Heart right ventricle (tissue), 16 donors: Measurements from ENCODE around the gene SLC26A6. TPM values are rescaled to one million over a fixed set of nuclear protein-coding genes. Genes with fewer than 3 reads are reported as not detected.
A peak's percentile ranks its signal among the peaks of the same experiment; 100 is the strongest.

Experiments
- ATAC-seq, 8 donors: fragments of 200-7000 bp; cut with Tn5 transposase; one replicate each; pipeline ENCODE4 v1.9.1; 2020; ENCODE audit warnings: mild to moderate bottlenecking in 8 of 8, moderate library complexity in 8 of 8, moderate number of reproducible peaks in 1 of 8
- DNase-seq, 2 donors: peaks; one replicate each; pipeline ENCODE4 v3.0.0-alpha.2; 2020
- H3K27ac ChIP-seq, 10 donors: fragments of 200-600 bp; sonication (generic) in 2 of 10; one replicate each; pipeline versions ENCODE4 v1.5.0 to v1.8.0; 2020 to 2022; ENCODE audit warnings: mild to moderate bottlenecking in 3 of 10
- H3K27me3 ChIP-seq, 7 donors: fragments of 200-600 bp; one replicate each; pipeline ENCODE4 v1.8.0; 2021 to 2022; ENCODE audit warnings: mild to moderate bottlenecking in 2 of 7
- H3K36me3 ChIP-seq, 9 donors: fragments of 200-600 bp; sonication (generic) in 1 of 9; one replicate each; pipeline versions ENCODE4 v1.5.0 to v1.8.0; 2020 to 2022; ENCODE audit warnings: mild to moderate bottlenecking in 2 of 9
- H3K4me1 ChIP-seq, 9 donors: fragments of 200-600 bp; sonication (generic) in 1 of 9; one replicate each; pipeline versions ENCODE4 v1.5.0 to v1.8.0; 2020 to 2022; ENCODE audit warnings: mild to moderate bottlenecking in 4 of 9
- H3K4me3 ChIP-seq, 10 donors: fragments of 200-600 bp; sonication (generic) in 2 of 10; one replicate each; pipeline versions ENCODE4 v1.5.0 to v1.8.0; 2020 to 2022; ENCODE audit warnings: mild to moderate bottlenecking in 7 of 10, moderate library complexity in 2 of 10
- H3K9me3 ChIP-seq, 11 donors: fragments of 200-600 bp in 10 of 11; sonication (generic) in 2 of 11; one replicate each; pipeline versions ENCODE4 v1.5.0 to v1.8.0; 2013 to 2022; ENCODE audit warnings: mild to moderate bottlenecking in 2 of 11, control low read depth in 1 of 11, moderate library complexity in 1 of 11
- CTCF ChIP-seq, 9 donors: fragments of 200-600 bp; sonication (generic) in 2 of 9; IDR thresholded peaks; one replicate each; pipeline versions ENCODE4 v1.5.0 to v1.8.0; 2021 to 2022; ENCODE audit warnings: antibody characterized with exemption in 9 of 9, mild to moderate bottlenecking in 5 of 9, moderate library complexity in 1 of 9
- WGBS, 2 donors: extraction: QIAGEN DNeasy Blood & Tissue Kit; methylation state at CpG; one replicate each; pipeline ENCODE4 v1.1.7; 2013; ENCODE audit warnings: inconsistent platforms in 1 of 2; 5-methylcytosine and 5-hydroxymethylcytosine counted together
- intact Hi-C, 10 donors: fragments of 100-400 bp; cut with DNase I; formaldehyde crosslinking; loops; one replicate each; pipeline versions ENCODE4 v1.11.1 to v1.14.2; 2022
- polyA plus RNA-seq, 2 donors: library from polyadenylated mRNA; stranded (reverse); fragments of 200-250 nt; gene quantifications; one replicate each; pipeline ENCODE4 v1.2.3, GENCODE V29; 2013
- total RNA-seq, 10 donors: library from RNA; stranded (reverse); fragmentation: NEBNext Ultra II Directional in 3 of 10; extraction: Animal tissue kit (Norgen Biotek cat#: 25700) in 3 of 10; gene quantifications; one replicate each; pipeline versions ENCODE4 v1.2.1 to v1.2.4, GENCODE V29; 2021 to 2023
- donor health status: Arrhythmogenic right ventricular cardiomyopathy.
- donor health status: ischemic (EF 13 %, LVEDD 7.1; RV severe dilation, severe dysfunction).
- donor health status: healthy with polysubstance abuse.
- donor health status: DM: no; HTN: yes; CAD: no.
- donor health status: DM: no; HTN: no; CAD: no.
- donor health status: ischemic (EF 25% LVEDD 6.9; RV normal size, moderate dysfunction).
- donor health status: ischemic (EF 25% LVEDD 5.7; RV mildly dilated, moderate dysfunction).
- donor health status: healthy.
- donor health status: DM: yes; HTN: yes; CAD: no.
- donor health status: Ischemic cardiomyopathy.
- donor health status: ischemic (EF 35%, LVEDD 5.7; RV mildly dilated, moderate dysfunction).
- donor health status: nonischemic (EF 11% LVEDD 7.7; RV severe dilation, severe dysfunction).
- donor health status: DM: yes; HTN: yes; CAD: no.
- donor health status: PGD.
- donor health status: ischemic (EF 29% LVEDD 5.4; RV normal size, mild dysfunction).
- donor health status: nonischemic (EF 23%, LVEDD 6.1; RV moderate dilation, normal function).

SLC26A6 gene
- total and polyA plus RNA-seq, 12 donors = 5.2 to 25.4 (median 10.3) TPM

GRCh38 chr3:48609088-48610005 is 25.9 kb downstream of the SLC26A6 start, which contains the start of gene UQCRC1:
TSS of gene UQCRC1 (minus strand) at chr3:48609646. CDS start at chr3:48609620, 26 bp downstream.
- DNase-seq = peak; percentile 91 to 94
- H3K4me3 ChIP-seq = peak within 1 kb of the TSS; percentile 76 to 98 (median 84)
- H3K9me3 ChIP-seq = no peaks in the 10 kb centered on the region
- peak; percentile 99 to 100 (median 100) for ATAC-seq
- no peaks in the 10 kb centered on the region for H3K27me3 ChIP-seq
- intact Hi-C loops = loop anchor here in 2 of 10 donors (5.0 kb wide), 1 partner anchor 52 kb away; the partner anchor contains the start of gene PFKFB4 (in 2 of the 2)
- peaks cover 0 to 40% (median 25%) of the 10 kb centered on the region in 9 donors for H3K36me3 ChIP-seq
- peak within 1 kb of the TSS; percentile 85 to 99 (median 95) for H3K27ac ChIP-seq
- WGBS, 2 donors = 1% methylated on average over 86 of the region's 86 CpGs
- TF ChIP-seq CTCF (IDR thresholded peaks at IDR 0.05) = peak; percentile 59 to 90 (median 80)
- H3K4me1 ChIP-seq = peaks cover 10 to 48% (median 25%) of the 10 kb centered on the region in 9 donors

GRCh38 chr3:48607519-48607918 is 27.7 kb downstream of the SLC26A6 start:
- 92 to 93% methylated on average over 5 of the region's 5 CpGs for WGBS, 2 donors

GRCh38 chr3:48601622-48601994 is 33.7 kb downstream of the SLC26A6 start:
- no peaks in the 10 kb centered on the region for H3K9me3 ChIP-seq
- peaks cover 15 to 92% (median 63%) of the 10 kb centered on the region in 9 donors for H3K36me3 ChIP-seq
- 24 to 38% methylated on average over 2 of the region's 2 CpGs for WGBS, 2 donors
- H3K27ac ChIP-seq = peak overlapping the region in 8 of 10 donors; percentile 33 to 93 (median 86)
- H3K4me1 ChIP-seq = peaks cover 32 to 92% (median 60%) of the 10 kb centered on the region in 9 donors
- no peaks in the 10 kb centered on the region for H3K27me3 ChIP-seq
- ATAC-seq (peak in 6 of 8 donors; percentile 10 to 32 (median 24)), DNase-seq (peak; percentile 77)
- intact Hi-C loops = no loop called here
- no peak for TF ChIP-seq CTCF (IDR thresholded peaks at IDR 0.05)
- no peak overlapping the region for H3K4me3 ChIP-seq

More at GRCh38 chr3:48607519-48607918, 27.7 kb downstream of the SLC26A6 start:
- no peak overlapping the region for H3K27ac ChIP-seq
- no peaks in the 10 kb centered on the region for H3K27me3 ChIP-seq
- intact Hi-C loops = loop anchor here in 2 of 10 donors (5.0 kb wide), 1 partner anchor 50 kb away; the partner anchor contains the start of gene PFKFB4 (in 2 of the 2)
- no peaks in the 10 kb centered on the region for H3K9me3 ChIP-seq
- ATAC-seq (no peak), DNase-seq (no peak)
- peaks cover 10 to 61% (median 25%) of the 10 kb centered on the region in 9 donors for H3K4me1 ChIP-seq
- peaks cover 0 to 58% (median 43%) of the 10 kb centered on the region in 9 donors for H3K36me3 ChIP-seq
- TF ChIP-seq CTCF (IDR thresholded peaks at IDR 0.05) = no peak
- H3K4me3 ChIP-seq = no peak overlapping the region
